Stimulated activated CD8-positive, alpha-beta memory T cell treated with anti-CD3 and anti-CD28 coated beads, Interleukin-15, amount 100 ng/mL, for 4 hours (primary cell): Measurements from ENCODE around the gene CARNS1.

ENCODE experiments used
- DNase-seq, 2 donors: peaks; one replicate each; pipeline ENCODE4 v3.0.0-alpha.2; 2020; ENCODE audit warnings: low read depth in 2 of 2

Gene CARNS1

GRCh38 chr11:67375320-67376055 lies 40.0 kb upstream of the CARNS1 start:
- DNase-seq = no peak

GRCh38 chr11:67376063-67376820 lies 39.2 kb upstream of the CARNS1 start:
- no peak for DNase-seq

GRCh38 chr11:67376873-67377808 lies 38.3 kb upstream of the CARNS1 start:
- DNase-seq = no peak

DNA sequence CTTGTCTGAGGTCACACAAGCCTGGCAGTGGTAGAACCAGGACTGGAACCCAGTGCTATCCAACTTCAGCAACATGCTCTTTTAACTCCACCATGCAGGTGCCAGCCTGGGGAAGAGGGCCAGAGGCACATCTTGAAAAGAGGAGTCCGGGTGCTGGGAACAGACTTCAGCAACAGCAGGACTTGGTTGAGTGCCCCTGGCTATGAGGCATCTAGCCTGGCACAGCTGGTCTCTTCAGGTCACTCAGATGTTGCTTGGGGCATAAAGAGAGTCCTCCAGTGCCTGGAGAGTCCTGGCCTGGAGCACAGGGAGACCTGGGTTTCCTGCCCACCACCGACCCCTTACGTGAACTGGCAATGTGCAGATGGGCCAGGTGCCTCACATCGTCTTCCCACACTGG lies 36.9 kb upstream of the CARNS1 start:
- no peak for DNase-seq

- DNase-seq = no peak
Measured at GRCh38 chr11:67379061-67380058, 36.1 kb upstream of the CARNS1 start.

GRCh38 chr11:67381244-67381972 lies 34.1 kb upstream of the CARNS1 start:
- no peak for DNase-seq

GRCh38 chr11:67382276-67383136 lies 33.0 kb upstream of the CARNS1 start:
- peak; percentile 59 to 72 for DNase-seq

GRCh38 chr11:67384851-67385366 lies 30.6 kb upstream of the CARNS1 start:
- no peak for DNase-seq

GRCh38 chr11:67387069-67387468 lies 28.4 kb upstream of the CARNS1 start:
- DNase-seq = no peak

DNA sequence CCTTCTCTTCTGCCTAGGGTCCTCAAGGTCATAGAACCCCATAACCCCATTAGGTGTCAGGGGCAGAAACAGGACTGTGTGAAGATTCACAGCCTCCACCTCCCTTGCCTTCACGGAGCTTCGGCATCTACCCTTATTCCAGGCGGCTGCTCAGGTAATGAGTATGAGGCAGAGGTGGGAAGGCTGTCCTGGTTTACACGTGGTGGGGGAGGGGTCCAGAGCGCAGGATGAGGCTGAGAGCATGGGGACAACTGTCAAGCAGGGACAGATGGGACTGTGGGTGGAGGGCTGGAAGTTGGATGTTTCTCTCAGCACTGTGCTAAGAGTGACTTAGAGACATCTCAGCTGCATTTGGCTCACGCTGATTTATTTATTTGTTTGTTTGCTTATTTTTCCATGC lies 28.0 kb upstream of the CARNS1 start:
- DNase-seq = no peak

DNA sequence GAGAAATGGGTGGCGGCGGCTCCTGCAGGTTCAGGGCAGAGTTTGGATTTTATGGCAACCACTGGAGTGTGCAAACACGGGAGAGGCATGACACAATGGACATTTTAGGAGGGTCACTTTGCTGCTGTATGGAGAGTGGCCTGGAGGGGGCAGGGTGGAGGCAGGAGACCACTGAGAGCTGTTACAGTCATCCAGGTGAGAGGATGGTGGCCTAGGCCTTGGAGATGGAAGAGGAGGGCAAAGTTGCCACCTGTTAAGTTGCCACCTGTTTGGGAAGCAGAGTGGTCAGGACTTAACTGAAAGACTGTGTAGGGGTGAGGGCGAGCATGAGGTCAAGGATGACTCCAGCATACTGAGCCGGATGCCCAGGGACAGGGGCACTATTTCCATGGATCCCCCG lies 26.0 kb upstream of the CARNS1 start:
- DNase-seq = no peak

DNA sequence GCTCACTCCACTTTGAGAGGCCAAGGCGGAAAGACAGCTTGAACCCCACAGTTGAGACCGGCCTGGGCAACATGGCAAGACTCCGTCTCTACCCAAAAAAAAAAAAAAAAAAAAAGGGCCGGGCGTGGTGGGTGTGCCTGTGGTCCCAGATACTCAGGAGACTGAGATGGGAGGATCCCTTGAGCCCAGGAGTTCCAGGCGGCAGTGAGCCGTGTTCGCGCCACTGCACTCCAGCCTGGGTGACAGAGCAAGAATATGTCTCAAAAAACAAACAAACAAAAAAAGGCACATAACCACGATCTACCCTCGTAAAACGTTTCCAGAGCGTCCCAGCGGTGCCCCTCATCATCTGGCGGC lies 24.6 kb upstream of the CARNS1 start:
- DNase-seq = no peak

- peak; percentile 86 to 88 for DNase-seq
Measured at GRCh38 chr11:67391304-67392182, 23.9 kb upstream of the CARNS1 start, which contains the start of gene RAD9A. RAD9A (plus strand) TSS chr11:67391986; CDS start chr11:67392045, 59 bp downstream.

DNA sequence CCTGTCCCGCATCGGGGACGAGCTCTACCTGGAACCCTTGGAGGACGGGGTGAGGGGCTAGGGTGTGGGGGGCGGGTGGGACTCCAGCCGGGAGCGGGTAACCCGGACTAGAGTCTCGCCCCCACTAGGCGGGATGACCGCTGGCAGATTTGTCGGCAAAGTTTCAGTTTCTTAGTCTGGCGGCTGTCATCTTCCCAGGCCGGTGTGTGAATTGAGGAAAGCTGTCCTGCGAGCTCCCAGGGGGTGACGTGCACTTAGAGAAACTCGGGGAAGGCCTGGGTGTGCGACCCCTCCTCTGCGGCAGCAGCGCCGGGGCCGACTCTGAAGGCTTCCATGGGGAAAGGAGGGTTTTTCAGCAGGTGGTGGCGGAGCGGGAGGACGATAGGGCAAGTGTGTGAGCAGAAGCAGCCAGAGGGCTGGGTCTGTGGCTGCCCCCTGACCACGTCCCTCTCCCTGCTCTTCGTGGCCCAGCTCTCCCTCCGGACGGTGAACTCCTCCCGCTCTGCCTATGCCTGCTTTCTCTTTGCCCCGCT lies 23.2 kb upstream of the CARNS1 start:
- DNase-seq = no peak

DNA sequence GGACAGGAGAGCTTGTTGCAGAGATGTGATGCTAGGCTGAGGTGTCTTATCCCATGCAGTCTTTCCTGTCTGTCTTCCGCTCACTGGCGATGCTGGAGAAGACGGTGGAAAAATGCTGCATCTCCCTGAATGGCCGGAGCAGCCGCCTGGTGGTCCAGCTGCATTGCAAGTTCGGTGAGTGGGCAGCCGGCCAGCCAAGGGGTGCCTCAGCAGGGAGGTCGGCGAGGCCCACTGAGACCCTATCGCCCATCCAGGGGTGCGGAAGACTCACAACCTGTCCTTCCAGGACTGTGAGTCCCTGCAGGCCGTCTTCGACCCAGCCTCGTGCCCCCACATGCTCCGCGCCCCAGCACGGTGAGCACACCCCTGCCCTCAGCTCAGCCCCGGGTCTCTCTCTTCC lies 22.0 kb upstream of the CARNS1 start:
- no peak for DNase-seq

- DNase-seq = no peak
Measured at GRCh38 chr11:67393990-67394389, 21.5 kb upstream of the CARNS1 start.

DNA sequence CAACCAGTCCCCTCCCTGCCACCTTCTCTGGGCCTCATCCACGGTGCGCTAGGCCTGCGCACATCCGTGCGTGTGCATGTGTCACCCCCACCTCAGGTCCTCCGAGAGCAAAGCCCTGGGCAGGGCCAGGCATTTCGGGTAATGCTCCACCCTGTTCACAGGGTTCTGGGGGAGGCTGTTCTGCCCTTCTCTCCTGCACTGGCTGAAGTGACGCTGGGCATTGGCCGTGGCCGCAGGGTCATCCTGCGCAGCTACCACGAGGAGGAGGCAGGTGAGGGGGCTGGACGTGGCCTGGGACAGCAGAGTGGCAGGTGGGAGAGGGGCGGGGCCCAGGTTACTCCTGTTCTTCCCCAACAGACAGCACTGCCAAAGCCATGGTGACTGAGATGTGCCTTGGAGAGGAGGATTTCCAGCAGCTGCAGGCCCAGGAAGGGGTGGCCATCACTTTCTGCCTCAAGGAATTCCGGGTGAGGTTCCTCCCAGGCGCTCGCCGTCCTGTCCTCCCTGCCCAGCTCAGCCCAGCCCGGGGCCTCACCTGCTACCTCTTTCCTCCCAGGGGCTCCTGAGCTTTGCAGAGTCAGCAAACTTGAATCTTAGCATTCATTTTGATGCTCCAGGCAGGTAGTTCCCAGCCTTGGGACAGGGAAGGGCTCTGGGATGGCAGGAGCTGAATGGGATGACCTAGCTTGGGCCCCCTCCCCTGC lies 19.8 kb upstream of the CARNS1 start:
- DNase-seq = no peak
